Measurements from ENCODE around the gene TTI1.
"Not testable (repeated sequence)": the region's sequence is repeated elsewhere in the genome, so short reads cannot be mapped to it uniquely, and the experiment has no call there.

- TF ChIP-seq CTCF (IDR thresholded peaks at IDR 0.05); POLR2AphosphoS5 (IDR thresholded peaks at IDR 0.05; ENCODE audit: low read depth, low read length); SIN3A (IDR thresholded peaks at IDR 0.05; ENCODE audit: borderline replicate concordance, insufficient read depth, low read depth, low read length); TCF7L2 (IDR thresholded peaks at IDR 0.05; ENCODE audit: low read depth, low read length); REST (IDR thresholded peaks at IDR 0.05; ENCODE audit: insufficient read depth in 1 of 2, low read depth in 2 of 2, low read length in 1 of 2): not testable (repeated sequence)
These were observed 23.8 kb downstream of the TTI1 start for GRCh38 chr20:38009416-38009815.

Data from Panc1 (cell line).